Measurements from ENCODE around the gene LRRC3B. TPM values are rescaled to one million over a fixed set of nuclear protein-coding genes. Genes with fewer than 3 reads are reported as not detected.
"Not testable (repeated sequence)": the region's sequence is repeated elsewhere in the genome, so short reads cannot be mapped to it uniquely, and the experiment has no call there.

LRRC3B gene, protein sequence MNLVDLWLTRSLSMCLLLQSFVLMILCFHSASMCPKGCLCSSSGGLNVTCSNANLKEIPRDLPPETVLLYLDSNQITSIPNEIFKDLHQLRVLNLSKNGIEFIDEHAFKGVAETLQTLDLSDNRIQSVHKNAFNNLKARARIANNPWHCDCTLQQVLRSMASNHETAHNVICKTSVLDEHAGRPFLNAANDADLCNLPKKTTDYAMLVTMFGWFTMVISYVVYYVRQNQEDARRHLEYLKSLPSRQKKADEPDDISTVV
- total RNA-seq (2014; rRNA removed; shearing (Covaris generic)): not detected in 2 replicates
- not detected in 2 replicates for polyA plus RNA-seq (2014; cell fraction: nucleus; rRNA removed)

DNA sequence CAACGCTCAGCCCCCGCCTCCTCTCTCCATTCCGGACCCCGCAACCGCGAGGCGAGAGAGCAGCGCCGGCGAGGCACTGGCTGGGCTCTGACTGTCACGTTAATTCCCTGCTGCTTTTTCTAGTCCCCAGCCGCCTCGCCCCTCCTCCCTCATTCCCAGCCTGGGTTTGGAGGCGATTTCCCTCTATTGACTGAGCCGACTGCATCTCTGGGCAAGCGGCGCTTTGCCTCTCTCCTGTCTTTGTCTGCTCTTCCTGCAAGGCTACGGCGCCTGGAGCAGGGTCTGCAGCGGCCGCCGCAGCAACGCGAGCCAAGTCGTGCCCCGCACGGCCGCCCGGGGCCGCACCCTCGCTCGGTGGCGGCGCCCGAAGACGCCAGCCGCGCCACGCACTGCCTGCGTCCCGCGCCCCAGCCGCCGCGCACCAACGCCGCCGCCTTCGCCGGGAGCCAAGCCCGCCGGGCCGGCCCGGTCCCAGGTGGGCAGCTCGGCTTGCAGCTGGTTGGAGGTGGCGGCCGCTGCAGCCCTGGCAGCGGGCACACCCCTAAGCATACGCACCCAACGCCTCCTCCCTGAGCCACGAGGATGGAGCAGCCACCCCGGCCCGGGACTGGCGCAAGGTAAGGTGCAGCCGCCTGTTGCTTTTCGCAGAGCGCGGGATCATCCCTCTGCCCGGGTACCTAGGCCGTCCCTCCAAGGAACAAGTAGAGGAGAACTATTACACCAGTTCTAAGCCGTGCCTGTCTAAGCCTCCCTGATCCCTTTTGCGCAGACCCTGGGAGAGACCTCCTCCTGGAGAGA lies at the start of gene LRRC3B:
Gene LRRC3B (plus strand): TSS at position 152 of the 798 bp plus-strand sequence. CDS start 86,901 bp downstream, outside the sequence.
- DNase-seq (ENCODE audit: extremely low read depth, low read depth): no peak

DNA sequence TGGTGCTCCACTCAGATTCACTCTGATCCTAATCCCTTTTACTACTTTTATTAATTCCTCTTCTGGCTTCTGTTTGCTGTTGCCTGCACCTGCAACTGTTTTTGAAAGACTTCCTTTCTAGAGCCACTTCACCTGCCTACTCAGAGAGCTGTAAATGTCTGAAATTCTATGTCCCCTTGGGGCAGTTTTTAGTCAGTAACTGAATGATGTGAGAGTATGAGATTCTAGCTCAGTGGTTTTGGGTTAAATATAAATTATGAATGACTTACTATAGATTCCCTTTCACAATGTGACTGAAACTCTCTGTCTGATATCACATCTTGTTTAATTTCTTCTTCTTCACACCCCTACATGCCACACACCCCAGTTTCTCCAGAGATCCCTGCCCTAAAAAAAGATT lies 47.8 kb upstream of the LRRC3B start:
- no peak for DNase-seq (ENCODE audit: extremely low read depth, low read depth)

DNA sequence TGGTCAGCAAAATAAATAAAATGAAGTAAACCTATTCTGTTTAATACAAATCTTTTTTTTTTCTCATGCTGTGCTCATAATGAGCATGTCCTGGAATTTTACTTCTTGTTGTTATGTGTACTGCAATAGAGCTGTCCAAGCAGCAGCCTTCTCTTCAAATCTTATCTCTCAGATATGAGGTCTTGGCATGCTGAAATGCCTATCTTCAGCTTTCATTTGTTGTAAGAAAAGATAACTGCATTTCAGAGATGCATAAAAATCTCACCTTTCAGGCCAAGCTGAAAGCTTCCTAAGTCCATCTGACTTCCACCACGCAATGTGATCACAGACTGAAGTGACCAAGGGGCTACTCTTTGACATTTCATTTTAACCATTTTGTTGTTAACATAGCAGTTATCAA lies 43.5 kb upstream of the LRRC3B start:
- no peak for DNase-seq (ENCODE audit: extremely low read depth, low read depth)

DNA sequence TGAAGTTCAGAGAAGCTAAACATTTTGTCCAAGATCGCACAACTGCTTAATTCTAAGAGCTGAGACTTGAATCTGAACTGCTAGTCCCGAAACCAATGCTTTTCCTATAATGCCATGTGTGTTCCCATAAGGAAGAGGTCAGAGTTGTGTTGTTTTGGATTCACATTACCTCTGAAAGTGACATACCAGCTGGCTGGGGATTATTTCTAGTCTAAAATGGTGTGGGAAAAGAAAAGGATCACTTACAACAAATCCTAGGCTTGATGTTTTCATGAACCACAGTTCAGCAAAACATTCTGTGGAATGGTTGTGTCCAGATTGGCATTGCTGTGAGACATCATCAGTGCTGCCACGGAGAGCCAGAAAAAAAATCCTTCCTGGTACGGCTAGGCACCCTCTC lies 35.0 kb upstream of the LRRC3B start:
- no peak for DNase-seq (ENCODE audit: extremely low read depth, low read depth)

DNA sequence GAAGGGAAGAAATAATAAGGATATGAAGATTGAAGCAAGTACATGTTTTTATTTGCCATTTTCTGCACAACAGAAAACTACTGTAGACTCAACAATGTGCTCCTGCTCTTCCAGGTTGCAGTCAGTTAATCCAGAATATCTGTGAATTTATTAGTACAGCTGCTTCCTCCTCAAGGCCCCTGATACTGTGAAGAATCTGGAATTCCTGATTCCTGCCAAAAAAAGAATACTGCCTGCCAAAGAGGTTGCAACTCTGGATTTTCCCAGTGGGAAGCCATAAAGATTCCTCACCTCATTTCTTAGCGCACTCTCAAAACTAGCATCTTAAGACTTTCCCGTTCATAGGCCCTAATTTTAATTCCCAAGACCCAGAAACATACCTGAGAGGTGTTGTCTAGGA lies 33.6 kb upstream of the LRRC3B start:
- DNase-seq (ENCODE audit: extremely low read depth, low read depth): no peak

DNA sequence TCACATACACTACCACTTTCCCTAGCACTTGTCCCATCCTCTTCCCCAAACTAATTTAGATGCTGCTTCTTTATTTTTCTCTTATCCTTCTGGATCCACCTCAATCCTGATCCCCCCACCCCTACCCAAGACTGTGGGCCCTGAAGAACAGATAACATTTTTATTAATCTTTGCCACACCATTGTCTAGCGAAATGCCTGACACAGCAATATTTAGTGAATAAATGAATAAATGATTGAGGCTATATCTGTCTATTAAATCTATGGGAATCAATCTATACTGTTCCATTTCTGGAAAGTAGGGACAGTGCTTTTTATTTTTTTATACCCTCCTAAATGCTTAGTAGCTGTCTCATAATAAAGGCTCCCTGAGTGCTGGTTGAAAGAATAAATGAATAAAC lies 32.9 kb upstream of the LRRC3B start:
- no peak for DNase-seq (ENCODE audit: extremely low read depth, low read depth)

DNA sequence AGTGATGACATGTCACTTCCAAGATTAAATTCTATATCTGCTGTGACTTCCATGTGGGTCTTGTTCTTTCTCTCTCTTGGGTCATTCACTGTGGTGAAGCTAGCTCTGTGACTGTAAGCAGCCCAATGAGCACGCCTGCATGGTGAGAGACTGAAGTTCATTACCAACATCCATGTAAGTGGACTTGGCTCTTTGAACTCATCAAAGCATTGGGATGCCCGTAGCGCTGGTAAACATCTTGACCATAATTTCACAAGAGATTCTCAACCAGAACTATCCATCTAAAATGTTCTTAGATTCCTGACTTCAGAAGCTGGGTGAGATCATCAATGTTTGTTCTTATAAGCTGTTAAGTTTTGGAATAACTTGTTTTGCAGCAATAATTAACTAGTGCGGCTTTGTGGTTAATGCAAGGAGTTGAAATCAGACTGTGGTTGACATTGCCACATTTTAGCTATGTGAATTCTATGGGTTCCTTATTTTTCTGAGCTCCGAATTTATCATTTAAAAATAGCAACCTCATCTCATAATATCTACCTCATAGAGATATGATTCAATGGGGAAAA lies 31.6 kb upstream of the LRRC3B start:
- DNase-seq (ENCODE audit: extremely low read depth, low read depth): no peak

DNA sequence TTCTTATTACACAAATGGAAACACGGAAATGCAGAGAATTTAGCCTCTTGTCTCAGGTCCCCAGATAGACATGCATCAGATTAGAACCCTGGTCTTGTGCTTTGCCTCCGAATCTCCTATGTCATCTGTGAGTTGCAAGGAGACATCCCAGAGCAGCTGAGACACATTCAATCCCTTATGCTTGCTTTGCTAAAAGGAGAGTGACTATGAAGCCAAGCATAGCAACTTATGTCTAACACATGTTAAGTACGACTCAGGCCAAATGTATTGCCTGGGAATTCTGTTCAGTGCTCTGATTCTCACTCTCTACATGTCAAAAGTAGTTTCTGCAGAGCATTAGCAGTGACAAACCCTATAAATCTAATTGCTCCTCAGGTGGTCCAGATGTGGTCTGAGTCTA lies 30.6 kb upstream of the LRRC3B start:
- no peak for DNase-seq (ENCODE audit: extremely low read depth, low read depth)

DNA sequence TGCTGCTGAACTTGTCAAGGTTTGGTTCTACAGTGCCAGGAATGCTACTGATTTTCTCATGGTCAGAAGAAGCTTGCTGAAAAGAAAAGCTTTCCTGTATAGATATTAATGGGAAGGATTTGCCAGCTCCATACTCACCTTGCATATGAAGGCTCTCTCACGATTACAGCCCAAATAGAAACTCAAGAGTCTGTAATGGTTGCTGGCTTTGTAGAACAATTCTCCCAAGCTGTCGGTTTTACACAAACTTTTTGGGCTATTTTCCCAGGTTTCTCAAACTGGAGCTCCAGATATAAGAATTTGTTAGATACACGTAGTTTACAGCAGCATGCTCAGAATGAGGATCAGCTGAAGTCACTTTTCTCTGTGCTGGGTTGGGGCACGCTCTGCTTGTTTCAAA lies 30.1 kb upstream of the LRRC3B start:
- DNase-seq (ENCODE audit: extremely low read depth, low read depth): no peak

DNA sequence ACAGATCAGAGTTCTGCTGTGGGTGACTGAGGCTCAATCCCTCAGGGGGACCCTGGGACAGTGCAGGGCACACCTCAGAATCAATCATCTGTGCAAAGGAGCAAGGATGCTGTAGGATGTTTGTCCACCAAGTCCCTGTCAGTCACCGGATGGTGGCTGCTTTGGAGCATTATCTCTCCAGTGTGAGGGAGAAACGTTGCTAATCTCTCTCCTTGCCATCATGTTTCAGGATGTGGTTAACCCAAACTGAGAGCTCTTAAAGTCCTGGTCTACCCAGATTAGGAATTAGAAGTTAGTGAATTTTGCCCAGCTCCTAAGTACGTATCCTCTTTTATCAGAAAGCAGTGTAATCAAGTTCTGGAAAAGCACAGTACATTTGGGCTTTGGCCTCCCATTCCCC lies 26.2 kb upstream of the LRRC3B start:
- DNase-seq (ENCODE audit: extremely low read depth, low read depth): no peak

DNA sequence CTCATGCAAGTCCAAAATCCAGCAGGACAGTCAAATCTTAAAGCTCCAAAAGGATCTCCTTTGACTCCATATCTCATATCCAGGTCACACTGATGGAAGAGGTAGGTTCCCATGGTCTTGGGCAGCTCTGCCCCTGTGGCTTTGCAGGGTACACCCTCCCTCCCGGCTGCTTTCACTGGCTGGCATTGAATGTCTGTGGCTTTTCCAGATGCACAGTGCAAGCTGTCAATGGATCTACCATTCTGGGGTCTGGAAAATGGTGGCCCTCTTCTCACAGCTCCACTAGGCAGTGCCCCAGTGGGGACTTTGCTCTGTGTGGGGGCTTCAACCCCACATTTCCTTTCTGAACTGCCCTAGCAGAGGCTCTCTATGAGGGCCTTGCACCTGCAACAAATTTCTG lies 19.3 kb upstream of the LRRC3B start:
- not testable (repeated sequence) for DNase-seq (ENCODE audit: extremely low read depth, low read depth)

DNA sequence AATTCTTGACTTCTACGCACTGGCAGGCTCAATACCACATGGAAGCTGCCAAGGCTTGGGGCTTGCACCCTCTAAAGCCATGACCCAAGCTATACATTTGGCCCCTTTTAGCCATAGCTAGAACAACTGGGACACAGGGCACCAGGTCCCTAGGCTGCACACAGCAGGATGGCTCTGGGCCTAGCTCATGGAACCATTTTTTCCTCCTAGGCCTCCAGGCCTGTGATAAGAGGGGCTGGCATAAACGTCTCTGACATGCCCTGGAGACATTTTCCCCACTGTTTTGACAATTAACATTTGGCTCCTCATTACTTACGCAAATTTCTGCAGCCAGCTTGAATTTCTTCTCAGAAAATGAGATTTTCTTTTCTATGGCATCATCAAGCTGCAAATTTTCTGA lies 18.8 kb upstream of the LRRC3B start:
- not testable (repeated sequence) for DNase-seq (ENCODE audit: extremely low read depth, low read depth)

DNA sequence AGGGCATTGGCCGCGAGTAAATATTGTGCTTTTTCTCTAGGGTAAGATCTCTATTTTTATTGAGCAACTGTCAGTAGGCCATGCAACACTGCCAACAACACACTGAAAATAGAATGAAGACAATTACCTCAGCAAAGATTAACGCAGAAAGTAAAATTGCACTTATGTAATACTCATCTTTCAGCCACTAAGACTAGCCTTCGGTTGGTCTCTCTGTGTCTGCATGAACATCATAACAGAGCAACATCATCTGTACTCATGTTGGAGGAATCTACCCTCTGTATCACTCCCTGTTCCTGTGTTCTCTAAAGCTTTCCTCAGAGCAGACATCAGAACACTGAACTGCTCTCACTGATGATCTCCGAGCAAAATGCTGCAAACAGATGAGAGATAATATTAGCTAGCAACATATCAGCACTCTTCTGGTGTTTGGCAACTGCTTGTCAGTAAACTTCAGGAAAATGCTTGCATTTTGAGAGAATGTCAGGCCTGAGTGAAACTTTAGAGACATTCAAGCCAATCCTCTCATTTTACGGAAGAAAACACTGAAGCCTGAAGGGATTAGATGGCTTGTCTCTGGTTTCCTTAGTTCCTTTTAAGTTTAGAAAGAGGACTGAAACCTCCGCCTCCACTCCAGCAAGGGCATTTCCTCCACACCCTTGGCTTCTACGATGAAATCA lies 8.4 kb upstream of the LRRC3B start:
- DNase-seq (ENCODE audit: extremely low read depth, low read depth): no peak

DNA sequence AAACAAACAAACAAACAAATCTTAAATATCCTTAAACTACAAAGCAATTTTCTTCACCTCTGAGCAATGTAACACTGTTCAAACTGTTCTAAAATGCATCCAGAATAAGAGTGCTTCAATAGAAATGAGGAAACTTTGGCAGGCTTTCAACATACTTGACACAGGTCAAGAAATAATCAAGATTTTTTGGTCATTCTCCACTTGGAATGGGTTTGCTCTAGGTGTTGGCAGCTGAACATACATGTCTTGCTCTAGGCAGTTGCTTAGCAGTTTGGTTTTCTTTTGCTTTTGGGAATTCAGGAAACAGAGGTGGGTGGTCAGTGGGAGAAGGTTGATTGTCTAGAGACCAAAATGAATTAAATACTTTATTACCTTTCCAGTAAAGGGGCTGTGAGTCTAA lies 1.4 kb upstream of the LRRC3B start:
- DNase-seq (ENCODE audit: extremely low read depth, low read depth): no peak

DNA sequence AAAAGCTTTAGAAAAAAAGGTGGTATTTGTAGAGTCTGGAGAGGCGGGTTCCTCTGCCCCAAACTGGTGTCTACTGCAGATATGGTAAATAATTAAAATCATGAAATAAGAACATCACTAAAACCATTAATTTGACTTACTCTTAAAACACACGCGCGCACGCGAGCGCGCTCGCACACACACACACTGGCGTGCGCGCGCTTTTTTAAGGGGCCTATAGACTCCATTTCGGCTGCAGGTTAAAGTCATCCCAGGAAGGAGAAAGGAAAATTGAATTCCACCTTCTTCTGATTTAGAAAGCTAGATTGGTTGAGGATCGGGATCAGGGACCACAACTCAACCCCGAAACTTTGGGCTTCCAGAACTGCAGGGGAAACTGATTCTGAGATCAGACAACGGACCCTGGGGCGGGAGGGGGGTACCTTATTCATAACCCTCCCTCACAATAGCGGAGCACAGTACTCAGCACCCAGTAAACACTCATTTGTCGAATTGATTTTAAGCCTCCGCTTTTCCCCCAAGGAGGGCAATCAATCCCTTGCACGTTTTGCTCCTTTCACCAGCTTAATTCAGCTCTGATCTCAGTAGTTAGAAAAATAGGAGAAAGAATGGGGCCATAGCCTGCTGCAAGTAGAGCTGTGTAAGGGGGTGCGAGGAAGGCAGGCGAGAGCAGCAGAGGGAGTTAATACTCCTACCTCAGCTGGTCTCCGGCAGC lies 509 bp upstream of the LRRC3B start:
- no peak for DNase-seq (ENCODE audit: extremely low read depth, low read depth)

DNA sequence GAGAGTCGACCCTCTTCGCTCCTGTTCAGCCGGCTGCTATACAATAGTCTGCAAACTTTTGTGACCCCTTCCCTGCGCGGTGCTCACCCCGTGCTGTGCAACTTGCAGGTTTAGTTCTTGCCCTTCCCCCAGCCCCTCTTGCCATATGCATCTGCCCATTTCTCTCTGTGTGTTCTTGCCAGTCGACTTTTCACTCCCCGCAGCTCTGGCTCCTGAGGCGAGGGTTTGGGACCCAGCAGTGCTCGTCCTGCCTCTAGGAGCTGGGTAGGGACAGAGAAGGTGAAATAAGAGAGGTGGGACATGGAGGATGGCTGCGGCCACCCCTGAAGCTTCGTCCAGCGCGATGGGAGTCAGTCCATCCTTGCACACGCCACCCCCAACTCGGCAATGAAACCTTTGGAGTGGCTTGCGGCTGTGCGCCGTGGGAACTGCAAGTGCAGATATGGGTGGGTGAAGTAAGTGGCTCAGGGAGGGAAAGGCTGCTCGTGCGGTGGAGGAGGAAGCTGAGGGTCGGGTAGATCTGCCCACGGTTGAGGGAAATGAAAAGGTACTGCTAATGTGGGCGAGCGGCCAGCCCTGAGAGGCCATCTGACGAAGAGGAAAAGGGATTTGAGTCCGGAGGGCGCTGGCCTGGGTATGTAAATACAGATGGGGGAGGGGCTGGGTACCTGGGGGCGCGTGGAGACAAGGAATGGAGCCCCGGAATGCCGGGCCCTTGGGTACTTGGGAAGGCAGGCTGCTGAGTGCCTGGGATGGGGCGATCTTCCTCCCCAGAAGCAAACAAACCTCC lies 1.0 kb downstream of the LRRC3B start:
- DNase-seq (ENCODE audit: extremely low read depth, low read depth): no peak

DNA sequence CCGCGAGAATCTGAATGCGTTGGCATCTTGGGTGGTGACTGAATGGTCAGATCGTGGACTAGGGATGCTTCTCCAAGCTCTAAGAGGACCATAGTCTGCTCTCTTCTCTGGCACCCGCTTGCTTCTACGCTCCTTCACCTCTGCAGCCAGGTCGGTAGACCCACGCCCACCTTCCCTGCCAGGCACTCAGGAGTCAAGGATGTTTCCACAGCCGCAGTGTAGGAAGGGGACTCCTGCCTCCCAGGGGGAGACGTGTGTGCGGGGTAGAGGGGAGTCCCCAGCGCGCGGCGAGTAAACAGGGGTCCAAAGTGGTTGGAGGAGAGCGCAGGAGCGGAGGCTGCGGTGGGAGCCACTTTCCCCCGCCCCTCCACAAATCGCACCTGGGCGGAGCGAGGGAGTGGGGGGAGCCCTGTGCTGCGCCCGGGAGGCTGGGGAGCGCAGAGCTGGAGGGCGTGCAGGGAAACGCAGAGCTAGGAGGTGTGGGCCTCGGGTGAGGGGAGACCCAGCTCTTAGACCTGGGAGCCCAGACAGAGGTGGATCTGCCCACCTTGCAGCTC lies 1.7 kb downstream of the LRRC3B start:
- no peak for DNase-seq (ENCODE audit: extremely low read depth, low read depth)

DNA sequence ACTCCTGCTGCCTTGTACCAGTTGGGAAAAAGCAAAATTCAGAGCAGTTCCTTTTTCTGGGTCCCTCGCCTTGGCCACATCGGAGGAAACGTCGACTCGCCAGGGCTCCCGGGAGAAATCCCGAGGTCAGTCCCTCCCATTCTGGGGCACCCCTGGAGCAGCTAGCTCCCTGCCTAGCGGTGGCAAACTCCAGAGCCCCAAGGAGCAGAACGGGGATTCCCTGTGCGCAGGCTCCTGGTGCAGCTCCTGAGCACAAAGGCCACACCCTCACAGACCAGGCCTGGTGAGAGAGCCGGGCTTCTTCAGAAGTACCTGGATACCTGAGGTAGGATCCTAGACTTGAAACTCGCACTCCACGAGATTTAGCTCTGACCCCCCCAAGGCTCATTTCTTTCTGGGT lies 2.6 kb downstream of the LRRC3B start:
- DNase-seq (ENCODE audit: extremely low read depth, low read depth): no peak

DNA sequence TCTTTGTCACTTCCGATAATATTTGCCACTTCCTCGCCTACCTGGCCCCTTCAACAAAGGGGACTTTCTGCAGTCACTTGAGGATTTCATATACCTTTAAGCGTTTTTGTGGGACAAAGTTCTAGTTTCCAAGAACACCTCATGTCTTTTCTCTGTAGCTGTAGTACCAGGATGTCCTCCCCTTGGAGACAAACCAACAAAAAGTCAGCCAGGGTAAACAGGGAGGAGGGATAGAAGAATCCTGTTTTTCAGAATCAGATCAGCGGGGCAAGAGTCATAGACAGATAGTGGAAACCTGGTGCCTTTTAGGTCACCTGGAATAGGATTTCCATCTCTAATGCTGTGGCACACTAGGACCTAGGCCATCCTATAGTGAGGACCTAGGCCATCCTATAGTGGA lies 4.5 kb downstream of the LRRC3B start:
- no peak for DNase-seq (ENCODE audit: extremely low read depth, low read depth)

DNA sequence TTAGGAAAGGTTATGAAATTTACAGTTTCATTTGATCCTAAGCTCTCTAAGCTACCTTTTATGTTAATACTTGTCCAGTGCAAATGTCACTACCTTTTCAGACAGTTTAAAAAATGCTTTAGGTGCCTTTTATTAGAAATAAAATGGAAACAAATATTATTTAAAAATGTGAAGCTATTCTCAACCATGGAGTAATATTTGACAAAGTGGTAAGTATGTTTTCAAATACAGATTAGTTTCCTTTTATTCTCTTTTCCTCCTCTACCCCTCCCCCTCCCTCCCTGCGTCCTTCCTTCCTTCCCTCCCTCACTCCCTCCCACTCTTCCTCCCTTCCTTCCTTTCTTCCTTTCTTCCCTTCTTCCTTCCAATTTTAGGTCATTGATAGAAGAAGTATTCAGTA lies 6.3 kb downstream of the LRRC3B start:
- DNase-seq (ENCODE audit: extremely low read depth, low read depth): no peak

Data from NCI-H460 (cell line).